Sigmoid colon (tissue), 4 donors: ENCODE measurements around the gene JMJD7.

Experiments
- CTCF ChIP-seq, 4 experiments: fragments of 450-650 bp in 3 of 4; fragments of 200-600 bp in 1 of 4; IDR thresholded peaks; one replicate each; pipeline ENCODE4 v1.5.1; 2016 to 2019; ENCODE audit warnings: antibody characterized with exemption in 4 of 4, mild to moderate bottlenecking in 3 of 4, moderate library complexity in 2 of 4
- POLR2A ChIP-seq, 2 donors: fragments of 450-650 bp; IDR thresholded peaks; one replicate each; pipeline ENCODE4 v1.6.1; 2016; ENCODE audit warnings: antibody characterized with exemption in 2 of 2, mild to moderate bottlenecking in 2 of 2, moderate library complexity in 2 of 2
- POLR2AphosphoS5 ChIP-seq, 4 donors: sonication (generic); formaldehyde crosslinking; IDR thresholded peaks; one replicate each; pipeline ENCODE4 v1.6.1; 2017; ENCODE audit warnings: antibody characterized with exemption in 4 of 4

- no peak for TF ChIP-seq POLR2A (IDR thresholded peaks at IDR 0.05)
- no peak for TF ChIP-seq CTCF (IDR thresholded peaks at IDR 0.05)
- no peak for TF ChIP-seq POLR2AphosphoS5 (IDR thresholded peaks at IDR 0.05)
These were observed 10.6 kb downstream of the JMJD7 start, which contains the start of gene PLA2G4B for GRCh38 chr15:41838400-41838897.
